Smooth muscle cell (in vitro differentiated cells): ENCODE results near the gene TMEM198. TPM values are rescaled to one million over a fixed set of nuclear protein-coding genes. Genes with fewer than 3 reads are reported as not detected.
A peak's percentile ranks its signal among the peaks of the same experiment; 100 is the strongest.

Experiments
- DNase-seq: peaks from one replicate; lab custom pipeline; 2025; ENCODE audit not compliant: unreplicated experiment; lab: John Stamatoyannopoulos, UW
- H2AFZ ChIP-seq: fragments of 200-600 bp; sonication (generic); 2 replicates; pipeline ENCODE4 v1.6.0; 2016; ENCODE audit warnings: antibody characterized with exemption, low read depth, mild to moderate bottlenecking
- H3F3A ChIP-seq: fragments of 200-600 bp; sonication (generic); 2 replicates; pipeline ENCODE4 v1.6.0; 2017; ENCODE audit warnings: antibody characterized with exemption, low read depth
- H3K27ac ChIP-seq: fragments of 200-600 bp; sonication (generic); 2 replicates; pipeline ENCODE4 v1.5.1; 2016; ENCODE audit warnings: low read depth, mild to moderate bottlenecking
- H3K27me3 ChIP-seq: fragments of 200-600 bp; sonication (generic); 2 replicates; pipeline ENCODE4 v1.6.1; 2016; ENCODE audit warnings: low read depth, mild to moderate bottlenecking
- H3K36me3 ChIP-seq: fragments of 200-600 bp; sonication (generic); 2 replicates; pipeline ENCODE4 v1.5.1; 2016; ENCODE audit warnings: low read depth
- H3K4me1 ChIP-seq: fragments of 200-600 bp; sonication (generic); 2 replicates; pipeline ENCODE4 v1.5.1; 2016; ENCODE audit warnings: low read depth
- H3K4me2 ChIP-seq: fragments of 200-600 bp; sonication (generic); 2 replicates; pipeline ENCODE4 v1.6.0; 2016; ENCODE audit warnings: mild to moderate bottlenecking
- H3K4me3 ChIP-seq: fragments of 200-600 bp; sonication (generic); 2 replicates; pipeline ENCODE4 v1.5.1; 2016; ENCODE audit warnings: mild to moderate bottlenecking
- H3K79me2 ChIP-seq: fragments of 200-600 bp; sonication (generic); 2 replicates; pipeline ENCODE4 v1.6.0; 2016; ENCODE audit warnings: low read depth, mild to moderate bottlenecking
- H3K9ac ChIP-seq: fragments of 200-600 bp; sonication (generic); 2 replicates; pipeline ENCODE4 v1.6.0; 2016; ENCODE audit warnings: low read depth
- H3K9me3 ChIP-seq: fragments of 200-600 bp; sonication (generic); replicated peaks from 2 replicates; pipeline ENCODE4 v1.5.1; 2016; ENCODE audit warnings: low read depth
- H4K20me1 ChIP-seq: fragments of 200-600 bp; sonication (generic); 2 replicates; pipeline ENCODE4 v1.6.0; 2016; ENCODE audit warnings: low read depth
- CTCF ChIP-seq: fragments of 200-600 bp; sonication (generic); IDR thresholded peaks from 2 replicates; pipeline ENCODE4 v1.5.1; 2017; ENCODE audit warnings: borderline replicate concordance, mild to moderate bottlenecking, antibody characterized with exemption; ENCODE audit not compliant: insufficient read depth, poor library complexity, severe bottlenecking
- WGBS: methylation state at CpG from one replicate; pipeline ENCODE4 v1.1.7; 2016; ENCODE audit warnings: low lambda C conversion rate; 5-methylcytosine and 5-hydroxymethylcytosine counted together
- polyA plus RNA-seq: library from polyadenylated mRNA; unstranded; fragments of >200 nt; fragmentation: Nextera tagmentation; extraction: Ambion mirVana; gene quantifications from 2 replicates; pipeline ENCODE4 v1.2.1, GENCODE V29; 2016
- total RNA-seq: library from RNA; depleted of rRNA; stranded (reverse); fragments of >200 nt; gene quantifications from 2 replicates; pipeline ENCODE4 v1.2.3, GENCODE V29; 2014

Gene TMEM198
- total and polyA plus RNA-seq, 2 experiments from 2014 or later = 3.3 to 6.9 TPM

GRCh38 chr2:219514196-219514761 is 29.5 kb upstream of the TMEM198 start, which contains the start of gene ASIC4:
Gene ASIC4, plus strand, starts transcription at chr2:219514482. Its CDS starts 243 bp downstream, at chr2:219514725.
- H4K20me1 ChIP-seq = no peaks in the 10 kb centered on the region
- no peaks in the 10 kb centered on the region for H3F3A ChIP-seq
- no peaks in the 10 kb centered on the region for H3K79me2 ChIP-seq
- H3K27ac ChIP-seq = no peak within 1 kb of the TSS
- peak within 1 kb of the TSS; percentile 71 for H3K4me2 ChIP-seq
- no peaks in the 10 kb centered on the region for H3K36me3 ChIP-seq
- H2AFZ ChIP-seq = no peak within 1 kb of the TSS
- peaks cover 21% of the 10 kb centered on the region for H3K27me3 ChIP-seq
- no peak within 1 kb of the TSS for H3K4me3 ChIP-seq
- WGBS = 9% methylated on average over 28 of the region's 31 CpGs
- no peaks in the 10 kb centered on the region for H3K9me3 ChIP-seq
- no peak for TF ChIP-seq CTCF
- no peak within 1 kb of the TSS for H3K9ac ChIP-seq
- H3K4me1 ChIP-seq = peaks cover 42% of the 10 kb centered on the region
- peak; percentile 20 for DNase-seq

GRCh38 chr2:219514836-219515235 is 29.0 kb upstream of the TMEM198 start:
- no peak overlapping the region for H2AFZ ChIP-seq
- H3K4me1 ChIP-seq = peaks cover 39% of the 10 kb centered on the region
- no peak for TF ChIP-seq CTCF
- no peak overlapping the region for H3K4me3 ChIP-seq
- H3K27me3 ChIP-seq = peaks cover 21% of the 10 kb centered on the region
- H3K9ac ChIP-seq = no peak overlapping the region
- 95% methylated on average over 21 of the region's 21 CpGs for WGBS
- H3K27ac ChIP-seq = no peak overlapping the region
- H3F3A ChIP-seq = no peaks in the 10 kb centered on the region
- H3K4me2 ChIP-seq = no peak overlapping the region
- no peaks in the 10 kb centered on the region for H3K9me3 ChIP-seq
- no peak for DNase-seq
- no peaks in the 10 kb centered on the region for H3K36me3 ChIP-seq
- H3K79me2 ChIP-seq = no peaks in the 10 kb centered on the region
- H4K20me1 ChIP-seq = no peaks in the 10 kb centered on the region

GRCh38 chr2:219515874-219516629 is 27.8 kb upstream of the TMEM198 start:
- no peak overlapping the region for H3K27ac ChIP-seq
- no peak for DNase-seq
- peaks cover 38% of the 10 kb centered on the region for H3K4me1 ChIP-seq
- no peaks in the 10 kb centered on the region for H3F3A ChIP-seq
- no peak overlapping the region for H3K9ac ChIP-seq
- H4K20me1 ChIP-seq = no peaks in the 10 kb centered on the region
- WGBS = 88% methylated on average over 16 of the region's 17 CpGs
- no peaks in the 10 kb centered on the region for H3K9me3 ChIP-seq
- H3K79me2 ChIP-seq = no peaks in the 10 kb centered on the region
- H3K4me3 ChIP-seq = no peak overlapping the region
- peaks cover 21% of the 10 kb centered on the region for H3K27me3 ChIP-seq
- no peak overlapping the region for H3K4me2 ChIP-seq
- H3K36me3 ChIP-seq = no peaks in the 10 kb centered on the region
- H2AFZ ChIP-seq = no peak overlapping the region
- no peak for TF ChIP-seq CTCF
